Spleen (tissue), 7 donors: ENCODE measurements around the gene AJAP1.

ENCODE experiments used
- CTCF ChIP-seq, 11 experiments: fragments of 200-600 bp in 7 of 11; fragments of 450-650 bp in 4 of 11; sonication (generic) in 4 of 11; IDR thresholded peaks in 8 of 11; conservative IDR thresholded peaks in 3 of 11; 1 replicate in 7 of 11; 2 replicates in 4 of 11; pipeline versions ENCODE4 v1.4.0 to v1.8.0; 2016 to 2021; ENCODE audit warnings: antibody characterized with exemption in 11 of 11, inconsistent platforms in 4 of 11, mild to moderate bottlenecking in 1 of 11
- POLR2AphosphoS5 ChIP-seq, 3 donors: sonication (generic); formaldehyde crosslinking; IDR thresholded peaks; one replicate each; pipeline ENCODE4 v1.5.1; 2017; ENCODE audit warnings: antibody characterized with exemption in 3 of 3
- donor health status: DM: no; HTN: no; CAD: no; lungs with moderate emphysema.
- donor health status: DM: no; HTN: no; CAD: no.
- donor health status: DM: no; HTN: no; CAD: no.

GRCh38 chr1:4638345-4638729 lies 16.1 kb upstream of the AJAP1 start:
- TF ChIP-seq POLR2AphosphoS5 (IDR thresholded peaks at IDR 0.05): no peak
- TF ChIP-seq CTCF (IDR thresholded peaks at IDR 0.05 in 8 of 11, conservative IDR thresholded peaks at IDR 0.05 in 3 of 11): no peak
